NB4 (cell line): ENCODE data around the gene LEMD2.

Source experiments
- POLR2A ChIP-seq: IDR thresholded peaks from 2 replicates; pipeline ENCODE4 v1.6.1; 2011; ENCODE audit warnings: mild to moderate bottlenecking; ENCODE audit not compliant: insufficient read length; ENCODE audit errors: extremely low read depth
- TF ChIP-seq, protein P1 (sequence below): IDR thresholded peaks from one replicate; pipeline ENCODE4 v1.5.1; 2012; ENCODE audit warnings: low read depth, low read length

DNA sequence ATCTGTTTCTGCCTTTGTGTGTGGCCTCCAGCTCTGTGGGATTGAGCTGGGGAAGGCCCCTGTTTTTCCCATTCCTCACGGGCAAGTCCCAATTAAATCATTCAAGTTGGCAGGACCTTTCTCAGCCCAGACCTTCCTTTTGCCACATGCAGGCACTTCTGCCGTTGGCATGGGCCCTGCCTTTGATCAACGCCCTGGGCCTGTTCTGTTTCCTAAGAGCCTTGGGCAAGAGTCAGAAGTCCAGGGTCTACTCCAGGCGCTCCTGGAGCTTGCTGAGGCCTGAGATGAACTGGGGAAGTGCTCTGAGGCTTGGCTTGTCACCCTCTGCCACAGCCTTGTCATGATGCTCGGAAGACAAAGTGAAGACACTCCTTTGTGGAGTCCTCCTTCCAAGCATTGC, 49.4 kb downstream of the LEMD2 start:
- TF ChIP-seq, protein P1, sequence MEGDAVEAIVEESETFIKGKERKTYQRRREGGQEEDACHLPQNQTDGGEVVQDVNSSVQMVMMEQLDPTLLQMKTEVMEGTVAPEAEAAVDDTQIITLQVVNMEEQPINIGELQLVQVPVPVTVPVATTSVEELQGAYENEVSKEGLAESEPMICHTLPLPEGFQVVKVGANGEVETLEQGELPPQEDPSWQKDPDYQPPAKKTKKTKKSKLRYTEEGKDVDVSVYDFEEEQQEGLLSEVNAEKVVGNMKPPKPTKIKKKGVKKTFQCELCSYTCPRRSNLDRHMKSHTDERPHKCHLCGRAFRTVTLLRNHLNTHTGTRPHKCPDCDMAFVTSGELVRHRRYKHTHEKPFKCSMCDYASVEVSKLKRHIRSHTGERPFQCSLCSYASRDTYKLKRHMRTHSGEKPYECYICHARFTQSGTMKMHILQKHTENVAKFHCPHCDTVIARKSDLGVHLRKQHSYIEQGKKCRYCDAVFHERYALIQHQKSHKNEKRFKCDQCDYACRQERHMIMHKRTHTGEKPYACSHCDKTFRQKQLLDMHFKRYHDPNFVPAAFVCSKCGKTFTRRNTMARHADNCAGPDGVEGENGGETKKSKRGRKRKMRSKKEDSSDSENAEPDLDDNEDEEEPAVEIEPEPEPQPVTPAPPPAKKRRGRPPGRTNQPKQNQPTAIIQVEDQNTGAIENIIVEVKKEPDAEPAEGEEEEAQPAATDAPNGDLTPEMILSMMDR, result no peak
- TF ChIP-seq POLR2A, result no peak
